Astrocyte of the spinal cord (primary cell): ENCODE data around the gene SYCP2L.

ENCODE experiments used
- DNase-seq: peaks from one replicate; pipeline ENCODE4 v3.0.0; 2011; ENCODE audit warnings: low read depth, low spot score
- H3K4me3 ChIP-seq: 2 replicates; pipeline ENCODE4 v1.5.1; 2011; ENCODE audit warnings: low read depth, mild to moderate bottlenecking, low read length, moderate library complexity
- CTCF ChIP-seq: IDR thresholded peaks from 2 replicates; pipeline ENCODE4 v1.5.1; 2012; ENCODE audit warnings: low read depth, mild to moderate bottlenecking, low read length, inconsistent platforms
- in situ Hi-C: cut with HindIII; loops from 2 replicates; pipeline ENCODE4 v1.10.0; 2017; ENCODE audit warnings: low sequenced_read_pairs

The SYCP2L gene

GRCh38 chr6:11017090-11017489 is 130.2 kb downstream of the SYCP2L start:
- in situ Hi-C loops = no loop called here
- no peak overlapping the region for H3K4me3 ChIP-seq
- DNase-seq = no peak
- TF ChIP-seq CTCF = no peak

- H3K4me3 ChIP-seq = no peak overlapping the region
- no peak for TF ChIP-seq CTCF
- no peak for DNase-seq
- in situ Hi-C loops = no loop called here
These were observed 131.4 kb downstream of the SYCP2L start for GRCh38 chr6:11018225-11018624.

- DNase-seq = no peak
- H3K4me3 ChIP-seq = no peak overlapping the region
- in situ Hi-C loops = no loop called here
- TF ChIP-seq CTCF = no peak
These were observed 134.2 kb downstream of the SYCP2L start for GRCh38 chr6:11021003-11021402.

GRCh38 chr6:11021714-11022113 is 134.9 kb downstream of the SYCP2L start:
- in situ Hi-C loops = no loop called here
- no peak for TF ChIP-seq CTCF
- H3K4me3 ChIP-seq = no peak overlapping the region
- no peak for DNase-seq

- in situ Hi-C loops = no loop called here
- no peak overlapping the region for H3K4me3 ChIP-seq
- DNase-seq = no peak
- no peak for TF ChIP-seq CTCF
These were observed 136.2 kb downstream of the SYCP2L start for GRCh38 chr6:11023032-11023431.
